GM21360 (cell line): ENCODE measurements around the gene PFKL.

ENCODE experiments used
- ATAC-seq: cut with Tn5 transposase; IDR thresholded peaks from one replicate; pipeline ENCODE4 v1.9.1; 2021; ENCODE audit warnings: mild to moderate bottlenecking, moderate library complexity; ENCODE audit not compliant: unreplicated experiment

PFKL gene

GRCh38 chr21:44374601-44375280, 74.9 kb downstream of the PFKL start:
- no peak for ATAC-seq

- no peak for ATAC-seq
These were observed 75.4 kb downstream of the PFKL start for GRCh38 chr21:44375281-44375651.

- ATAC-seq, result no peak
These were observed 75.9 kb downstream of the PFKL start for GRCh38 chr21:44375761-44376241.

- ATAC-seq, result no peak
These were observed 76.8 kb downstream of the PFKL start for GRCh38 chr21:44376606-44377005.
